Fibroblast of skin of left quadriceps (primary cell): ENCODE results near the gene FCRL2.
"Not testable (repeated sequence)": the region's sequence is repeated elsewhere in the genome, so short reads cannot be mapped to it uniquely, and the experiment has no call there.

ENCODE experiments used
- DNase-seq, 2 experiments: peaks; one replicate each; pipeline ENCODE4 v3.0.0-alpha.2; 2013; ENCODE audit warnings: low read depth in 2 of 2

FCRL2 gene

GRCh38 chr1:157751283-157751682 is 25.6 kb downstream of the FCRL2 start:
- DNase-seq: no peak

- no peak for DNase-seq
Measured at GRCh38 chr1:157748262-157748817, 28.6 kb downstream of the FCRL2 start.

GRCh38 chr1:157739229-157739901 is 37.6 kb downstream of the FCRL2 start:
- DNase-seq: no peak

GRCh38 chr1:157735991-157736390 is 40.9 kb downstream of the FCRL2 start:
- DNase-seq: not testable (repeated sequence)

GRCh38 chr1:157734321-157734720 is 42.6 kb downstream of the FCRL2 start:
- DNase-seq: no peak

- DNase-seq: no peak
Measured at GRCh38 chr1:157732755-157733154, 44.2 kb downstream of the FCRL2 start.

- DNase-seq: no peak
Measured at GRCh38 chr1:157725221-157725577, 51.7 kb downstream of the FCRL2 start.

GRCh38 chr1:157724537-157725220 is 52.3 kb downstream of the FCRL2 start:
- no peak for DNase-seq

- DNase-seq: no peak
Measured at GRCh38 chr1:157723157-157723556, 53.8 kb downstream of the FCRL2 start.

GRCh38 chr1:157721985-157722384 is 54.9 kb downstream of the FCRL2 start:
- no peak for DNase-seq

GRCh38 chr1:157715736-157716135 is 61.2 kb downstream of the FCRL2 start:
- no peak for DNase-seq

- no peak for DNase-seq
Measured at GRCh38 chr1:157711802-157712201, 65.1 kb downstream of the FCRL2 start.

GRCh38 chr1:157704878-157705277 is 72.1 kb downstream of the FCRL2 start:
- DNase-seq: no peak

GRCh38 chr1:157703981-157704380 is 73.0 kb downstream of the FCRL2 start:
- DNase-seq: no peak

GRCh38 chr1:157702308-157702825 is 74.6 kb downstream of the FCRL2 start:
- no peak for DNase-seq

- no peak for DNase-seq
Measured at GRCh38 chr1:157700732-157701131, 76.2 kb downstream of the FCRL2 start, which contains the start of gene FCRL3. FCRL3 (minus strand) TSS chr1:157700769; CDS start chr1:157700489, 280 bp downstream.

- DNase-seq: no peak
Measured at GRCh38 chr1:157700305-157700704, 76.6 kb downstream of the FCRL2 start.

GRCh38 chr1:157697781-157698569 is 79.0 kb downstream of the FCRL2 start:
- no peak for DNase-seq

- DNase-seq: no peak
Measured at GRCh38 chr1:157696966-157697628, 79.8 kb downstream of the FCRL2 start.
